ENCODE data around the gene COL24A1. TPM values are rescaled to one million over a fixed set of nuclear protein-coding genes. Genes with fewer than 3 reads are reported as not detected.

Gene COL24A1
- total RNA-seq, 1 experiment from 2014 or later: 0.08 TPM

GRCh38 chr1:86149591-86149990, 7.0 kb downstream of the COL24A1 start:
- BruUV-seq (replicated peaks): no TSS peak
- Histone ChIP-seq H3K4me1 (ENCODE audit: control insufficient read depth, insufficient read depth, low read length) (no peaks in the 10 kb centered on the region), H3K9me3 (ENCODE audit: control insufficient read depth, insufficient read depth, low read depth, low read length) (no peaks in the 10 kb centered on the region), H3K36me3 (ENCODE audit: control insufficient read depth, insufficient read depth, low read length) (no peaks in the 10 kb centered on the region), H3K27ac (ENCODE audit: low read length) (no peak overlapping the region), H3K4me3 (ENCODE audit: low read depth in 2 of 2, low read length in 2 of 2) (no peak overlapping the region), H3K27me3 (ENCODE audit: control insufficient read depth, insufficient read depth, low read length) (peaks cover 18% of the 10 kb centered on the region)
- in situ Hi-C loops (cut with HindIII; ENCODE audit: low pct_unique_long_range_greater_than_20kb, low sequenced_read_pairs): no loop called here
- ATAC-seq: no peak
- ChIA-PET CTCF (no interaction called here), POLR2A (no interaction called here)
- DNase-seq (ENCODE audit: low read depth, low spot score): no peak
- TF ChIP-seq CTCF (IDR thresholded peaks at IDR 0.05): no peak
- TF ChIP-seq TCF7L2 (IDR thresholded peaks at IDR 0.05; ENCODE audit: low read depth, low read length): no peak
- TF ChIP-seq SIN3A (IDR thresholded peaks at IDR 0.05; ENCODE audit: borderline replicate concordance, insufficient read depth, low read depth, low read length): no peak
- no peak for TF ChIP-seq REST (IDR thresholded peaks at IDR 0.05; ENCODE audit: insufficient read depth in 1 of 2, low read depth in 2 of 2, low read length in 1 of 2)
- intact Hi-C loops (cut with micrococcal nuclease; ENCODE audit: unreplicated experiment): no loop called here

DNA sequence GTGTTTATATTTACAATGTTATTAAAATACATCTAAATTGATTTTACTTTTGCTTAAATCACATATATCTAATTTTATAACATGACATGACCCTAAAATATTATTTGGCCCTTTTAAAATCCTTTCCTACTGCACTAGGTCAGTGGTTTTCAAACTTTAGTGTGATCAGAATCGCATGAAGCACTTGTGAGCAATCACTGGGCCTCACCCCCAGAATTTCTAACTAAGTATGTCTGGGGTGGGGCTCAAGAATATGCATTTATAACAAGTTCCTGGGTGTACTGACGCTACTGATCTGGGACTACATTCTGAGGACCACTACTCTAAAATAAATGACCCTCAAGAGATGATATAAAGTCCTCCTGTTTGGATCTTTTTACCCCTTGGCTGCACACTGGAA, 8.8 kb downstream of the COL24A1 start:
- peaks cover 19% of the 10 kb centered on the region for H3K27me3 ChIP-seq (ENCODE audit: control insufficient read depth, insufficient read depth, low read length)
- no peak for TF ChIP-seq POLR2AphosphoS5 (IDR thresholded peaks at IDR 0.05; ENCODE audit: low read depth, low read length)
- no peak for TF ChIP-seq SIN3A (IDR thresholded peaks at IDR 0.05; ENCODE audit: borderline replicate concordance, insufficient read depth, low read depth, low read length)
- TF ChIP-seq REST (IDR thresholded peaks at IDR 0.05; ENCODE audit: insufficient read depth in 1 of 2, low read depth in 2 of 2, low read length in 1 of 2): no peak
- TF ChIP-seq CTCF (IDR thresholded peaks at IDR 0.05): no peak
- TF ChIP-seq TCF7L2 (IDR thresholded peaks at IDR 0.05; ENCODE audit: low read depth, low read length): no peak
- ChIA-PET CTCF (no interaction called here), POLR2A (no interaction called here)
- H3K9me3 ChIP-seq (ENCODE audit: control insufficient read depth, insufficient read depth, low read depth, low read length): no peaks in the 10 kb centered on the region
- BruUV-seq (replicated peaks): no TSS peak
- no peak for DNase-seq (ENCODE audit: low read depth, low spot score)
- in situ Hi-C loops (cut with HindIII; ENCODE audit: low pct_unique_long_range_greater_than_20kb, low sequenced_read_pairs): no loop called here
- ATAC-seq: no peak
- no peaks in the 10 kb centered on the region for H3K4me1 ChIP-seq (ENCODE audit: control insufficient read depth, insufficient read depth, low read length)
- no peaks in the 10 kb centered on the region for H3K36me3 ChIP-seq (ENCODE audit: control insufficient read depth, insufficient read depth, low read length)
- H3K4me3 ChIP-seq (ENCODE audit: low read depth in 2 of 2, low read length in 2 of 2): no peak overlapping the region
- H3K27ac ChIP-seq (ENCODE audit: low read length): no peak overlapping the region
- intact Hi-C loops (cut with micrococcal nuclease; ENCODE audit: unreplicated experiment): no loop called here

Data from Panc1 (cell line).